Fibroblast of villous mesenchyme (primary cell): Measurements from ENCODE around the gene PRPF40B. TPM values are rescaled to one million over a fixed set of nuclear protein-coding genes. Genes with fewer than 3 reads are reported as not detected.

ENCODE experiments used
- DNase-seq: peaks from one replicate; pipeline ENCODE4 v3.0.0-alpha.2; 2010; ENCODE audit warnings: low read depth
- H3K4me3 ChIP-seq: 2 replicates; pipeline ENCODE4 v1.5.1; 2011; ENCODE audit warnings: low read depth, mild to moderate bottlenecking, low read length
- small RNA-seq: library from RNA; depleted of rRNA; stranded (forward); fragments of <200 nt; gene quantifications from one replicate; pipeline ENCODE3, GENCODE V24; 2012
- total RNA-seq: library from RNA; depleted of rRNA; stranded (reverse); fragments of >200 nt; gene quantifications from 2 replicates; pipeline ENCODE4 v1.2.3, GENCODE V29; 2012
- TF ChIP-seq, protein P1 (sequence below): IDR thresholded peaks from 2 replicates; pipeline ENCODE4 v1.5.1; 2012; ENCODE audit warnings: low read depth, mild to moderate bottlenecking, low read length; ENCODE audit not compliant: insufficient read depth

The PRPF40B gene
- total RNA-seq, 1 donor = 8.2 TPM

DNA sequence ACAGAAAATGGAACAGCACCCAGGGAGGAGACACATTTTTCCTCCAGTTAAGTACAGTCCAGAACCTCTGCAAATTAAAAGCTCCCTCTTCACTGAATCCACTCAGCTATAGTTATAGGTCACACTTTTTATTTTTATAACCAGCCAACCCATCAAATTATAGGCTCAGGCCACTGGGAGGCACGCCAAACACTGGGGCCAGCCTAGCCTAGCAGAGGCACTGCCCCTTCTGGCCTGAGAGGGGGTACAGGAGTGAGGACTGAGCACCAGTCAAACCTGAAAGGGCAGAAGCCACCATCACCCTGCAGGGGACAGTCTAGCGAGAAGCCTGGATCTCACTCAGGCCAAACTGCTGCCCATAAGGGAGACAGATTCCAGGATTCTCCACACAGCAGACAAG, 64.6 kb downstream of the PRPF40B start:
- no peak overlapping the region for H3K4me3 ChIP-seq
- no peak for DNase-seq
- TF ChIP-seq, protein P1, sequence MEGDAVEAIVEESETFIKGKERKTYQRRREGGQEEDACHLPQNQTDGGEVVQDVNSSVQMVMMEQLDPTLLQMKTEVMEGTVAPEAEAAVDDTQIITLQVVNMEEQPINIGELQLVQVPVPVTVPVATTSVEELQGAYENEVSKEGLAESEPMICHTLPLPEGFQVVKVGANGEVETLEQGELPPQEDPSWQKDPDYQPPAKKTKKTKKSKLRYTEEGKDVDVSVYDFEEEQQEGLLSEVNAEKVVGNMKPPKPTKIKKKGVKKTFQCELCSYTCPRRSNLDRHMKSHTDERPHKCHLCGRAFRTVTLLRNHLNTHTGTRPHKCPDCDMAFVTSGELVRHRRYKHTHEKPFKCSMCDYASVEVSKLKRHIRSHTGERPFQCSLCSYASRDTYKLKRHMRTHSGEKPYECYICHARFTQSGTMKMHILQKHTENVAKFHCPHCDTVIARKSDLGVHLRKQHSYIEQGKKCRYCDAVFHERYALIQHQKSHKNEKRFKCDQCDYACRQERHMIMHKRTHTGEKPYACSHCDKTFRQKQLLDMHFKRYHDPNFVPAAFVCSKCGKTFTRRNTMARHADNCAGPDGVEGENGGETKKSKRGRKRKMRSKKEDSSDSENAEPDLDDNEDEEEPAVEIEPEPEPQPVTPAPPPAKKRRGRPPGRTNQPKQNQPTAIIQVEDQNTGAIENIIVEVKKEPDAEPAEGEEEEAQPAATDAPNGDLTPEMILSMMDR = no peak

GRCh38 chr12:49689237-49689636, 65.9 kb downstream of the PRPF40B start:
- TF ChIP-seq, protein P1 = no peak
- no peak for DNase-seq
- no peak overlapping the region for H3K4me3 ChIP-seq

DNA sequence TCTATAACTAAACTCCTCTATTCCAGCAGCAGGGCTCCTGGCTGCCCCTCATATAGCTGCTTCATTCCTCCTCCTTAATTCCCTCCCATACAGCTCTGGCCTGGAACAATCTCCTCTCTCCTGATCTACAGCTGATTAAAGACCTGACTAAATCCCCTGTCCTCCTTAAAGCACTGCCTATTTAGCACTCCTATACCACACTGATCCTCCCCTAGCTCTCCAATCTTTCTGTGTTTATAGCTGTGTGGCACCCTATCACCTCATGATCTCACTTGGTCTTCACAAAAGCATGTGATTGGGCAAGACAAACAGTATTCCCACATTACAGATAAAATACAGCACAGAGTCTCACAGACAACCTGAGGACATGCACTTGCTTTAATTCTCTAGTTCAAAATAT, 66.4 kb downstream of the PRPF40B start:
- H3K4me3 ChIP-seq = no peak overlapping the region
- peak; percentile 68 for DNase-seq
- TF ChIP-seq, protein P1 = no peak

GRCh38 chr12:49692851-49693250, 69.5 kb downstream of the PRPF40B start:
- no peak for DNase-seq
- no peak overlapping the region for H3K4me3 ChIP-seq
- TF ChIP-seq, protein P1 = no peak

GRCh38 chr12:49693931-49694444, 70.6 kb downstream of the PRPF40B start:
- no peak for DNase-seq
- no peak overlapping the region for H3K4me3 ChIP-seq
- TF ChIP-seq, protein P1 = no peak

Small RNA genes lying within 50 kb of the gene (small RNA-seq; reads per million reads assigned to genes)
- not detected for gene HIGD1AP9
- not detected for gene POLR2KP1
- gene RNU6-834P = not detected

Other genes starting within 250 kb of the PRPF40B start
- under 0.01 TPM in 2 replicates for gene KCNH3, start 84.5 kb upstream of the PRPF40B start, total RNA-seq
- 47.5 and 61.5 TPM in 2 replicates for gene MCRS1, start 55.4 kb upstream of the PRPF40B start, total RNA-seq
- gene FAM186B, start 17.9 kb upstream of the PRPF40B start, total RNA-seq = under 0.01 TPM in 2 replicates
- gene FMNL3, start 83.8 kb downstream of the PRPF40B start, total RNA-seq = 22.5 and 28.7 TPM in 2 replicates
- 377 and 506 TPM in 2 replicates for gene TMBIM6, start 118.0 kb downstream of the PRPF40B start, total RNA-seq
- gene NCKAP5L, start 204.9 kb downstream of the PRPF40B start, total RNA-seq = 30.9 and 34.1 TPM in 2 replicates
- gene BCDIN3D, start 219.5 kb downstream of the PRPF40B start, total RNA-seq = 2.9 and 3.5 TPM in 2 replicates